Measurements from ENCODE around the gene PIGS.
"Not testable (repeated sequence)": the region's sequence is repeated elsewhere in the genome, so short reads cannot be mapped to it uniquely, and the experiment has no call there.

PIGS gene

DNA sequence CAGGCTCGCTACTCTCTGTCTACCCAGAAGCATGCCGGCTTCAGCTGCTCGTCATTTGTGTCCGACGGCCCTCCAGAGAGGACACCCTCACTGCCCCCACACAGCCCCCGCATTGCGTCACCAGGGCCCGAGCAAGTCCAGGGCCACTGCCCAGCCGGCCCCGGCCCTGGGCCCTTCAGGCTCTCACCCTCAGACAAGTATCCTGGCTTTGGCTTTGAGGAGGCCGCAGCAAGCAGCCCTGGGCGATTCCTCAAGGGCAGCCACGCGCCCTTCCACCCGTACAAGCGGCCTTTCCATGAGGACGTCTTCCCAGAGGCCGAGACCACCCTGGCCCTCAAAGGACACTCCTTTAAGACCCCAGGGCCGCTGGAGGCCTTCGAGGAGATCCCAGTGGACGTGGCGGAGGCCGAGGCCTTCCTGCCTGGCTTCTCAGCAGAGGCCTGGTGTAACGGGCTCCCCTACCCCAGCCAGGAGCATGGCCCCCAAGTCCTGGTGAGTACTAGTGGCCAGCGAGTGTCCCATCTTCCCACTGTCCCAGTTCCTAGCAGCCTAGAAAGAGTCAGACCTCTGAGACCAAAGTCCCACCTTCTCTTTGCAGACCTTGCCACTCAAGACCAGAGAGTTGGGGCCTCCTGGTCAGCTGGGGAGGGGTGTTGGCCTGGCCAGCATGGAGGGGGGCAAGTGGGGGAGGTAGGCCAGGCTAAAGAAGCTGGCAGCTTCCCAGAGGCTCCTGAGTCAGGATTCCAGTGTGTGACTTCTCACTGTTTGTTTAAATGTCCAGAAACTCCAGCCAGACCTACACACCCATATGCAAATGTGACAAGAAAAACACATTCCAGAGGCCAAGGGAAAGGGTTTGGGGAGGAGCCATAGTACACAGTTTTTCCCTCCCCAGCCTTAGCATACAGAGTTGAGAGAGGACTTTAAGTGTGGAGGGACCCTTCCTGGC, 46.6 kb downstream of the PIGS start:
- Histone ChIP-seq H3K4me3 (ENCODE audit: low read length) (no peak overlapping the region), H2BK120ac (ENCODE audit: low read depth, low read length) (no peak overlapping the region), H2AK5ac (ENCODE audit: low read length) (no peak overlapping the region), H3K18ac (ENCODE audit: low read length) (no peak overlapping the region), H3K27ac (ENCODE audit: low read depth, low read length) (no peak overlapping the region), H2BK15ac (replicated peaks; ENCODE audit: low read depth) (no peak overlapping the region), H3K79me2 (ENCODE audit: control insufficient read depth, insufficient read depth, low read length) (no peaks in the 10 kb centered on the region), H3K79me1 (ENCODE audit: low read length) (no peaks in the 10 kb centered on the region), H3K4me2 (ENCODE audit: low read length) (no peak overlapping the region), H3K56ac (ENCODE audit: low read length) (no peak overlapping the region), H3K9ac (ENCODE audit: low read length) (no peak overlapping the region), H4K8ac (ENCODE audit: low read depth, low read length) (no peak overlapping the region), H3K36me3 (ENCODE audit: control insufficient read depth, insufficient read depth, low read length) (no peaks in the 10 kb centered on the region), H4K5ac (ENCODE audit: low read length) (no peak overlapping the region), H2BK5ac (ENCODE audit: low read length) (no peak overlapping the region), H3K23ac (ENCODE audit: low read length) (no peak overlapping the region), H3K4ac (ENCODE audit: low read depth, low read length) (no peak overlapping the region), H3K27me3 (ENCODE audit: insufficient read depth, low read length, poor library complexity) (no peaks in the 10 kb centered on the region), H3K4me1 (ENCODE audit: control insufficient read depth, low read depth, low read length) (no peaks in the 10 kb centered on the region)
- WGBS (ENCODE audit: extremely low coverage, insufficient coverage, low lambda C conversion rate) = no CpG with 5 or more reads among the region's 25 CpGs
- no peak for DNase-seq

GRCh38 chr17:28523876-28524275, 47.4 kb downstream of the PIGS start:
- no peak overlapping the region for H4K8ac ChIP-seq (ENCODE audit: low read depth, low read length)
- H2BK15ac ChIP-seq (replicated peaks; ENCODE audit: low read depth) = no peak overlapping the region
- H3K27me3 ChIP-seq (ENCODE audit: insufficient read depth, low read length, poor library complexity) = no peaks in the 10 kb centered on the region
- H3K4me2 ChIP-seq (ENCODE audit: low read length) = no peak overlapping the region
- no peak overlapping the region for H3K27ac ChIP-seq (ENCODE audit: low read depth, low read length)
- H4K5ac ChIP-seq (ENCODE audit: low read length) = no peak overlapping the region
- DNase-seq = no peak
- no peaks in the 10 kb centered on the region for H3K79me1 ChIP-seq (ENCODE audit: low read length)
- H3K4me1 ChIP-seq (ENCODE audit: control insufficient read depth, low read depth, low read length) = no peaks in the 10 kb centered on the region
- H3K56ac ChIP-seq (ENCODE audit: low read length) = no peak overlapping the region
- H3K36me3 ChIP-seq (ENCODE audit: control insufficient read depth, insufficient read depth, low read length) = no peaks in the 10 kb centered on the region
- H3K4me3 ChIP-seq (ENCODE audit: low read length) = no peak overlapping the region
- H3K4ac ChIP-seq (ENCODE audit: low read depth, low read length) = no peak overlapping the region
- no peak overlapping the region for H3K18ac ChIP-seq (ENCODE audit: low read length)
- no peak overlapping the region for H3K9ac ChIP-seq (ENCODE audit: low read length)
- H2BK120ac ChIP-seq (ENCODE audit: low read depth, low read length) = no peak overlapping the region
- no peak overlapping the region for H2AK5ac ChIP-seq (ENCODE audit: low read length)
- no CpG with 5 or more reads among the region's 15 CpGs for WGBS (ENCODE audit: extremely low coverage, insufficient coverage, low lambda C conversion rate)
- no peak overlapping the region for H3K23ac ChIP-seq (ENCODE audit: low read length)
- H2BK5ac ChIP-seq (ENCODE audit: low read length) = no peak overlapping the region
- no peaks in the 10 kb centered on the region for H3K79me2 ChIP-seq (ENCODE audit: control insufficient read depth, insufficient read depth, low read length)

- Histone ChIP-seq H3K79me1 (ENCODE audit: low read length) (no peaks in the 10 kb centered on the region), H4K8ac (ENCODE audit: low read depth, low read length) (no peak overlapping the region), H3K27me3 (ENCODE audit: insufficient read depth, low read length, poor library complexity) (no peaks in the 10 kb centered on the region), H4K5ac (ENCODE audit: low read length) (no peak overlapping the region), H3K4me3 (ENCODE audit: low read length) (no peak overlapping the region), H3K4me1 (ENCODE audit: control insufficient read depth, low read depth, low read length) (no peaks in the 10 kb centered on the region), H3K4ac (ENCODE audit: low read depth, low read length) (no peak overlapping the region), H3K36me3 (ENCODE audit: control insufficient read depth, insufficient read depth, low read length) (no peaks in the 10 kb centered on the region), H3K27ac (ENCODE audit: low read depth, low read length) (no peak overlapping the region), H3K56ac (ENCODE audit: low read length) (no peak overlapping the region), H3K4me2 (ENCODE audit: low read length) (no peak overlapping the region), H3K9ac (ENCODE audit: low read length) (no peak overlapping the region), H2BK15ac (replicated peaks; ENCODE audit: low read depth) (no peak overlapping the region), H2BK5ac (ENCODE audit: low read length) (no peak overlapping the region), H3K18ac (ENCODE audit: low read length) (no peak overlapping the region), H3K79me2 (ENCODE audit: control insufficient read depth, insufficient read depth, low read length) (no peaks in the 10 kb centered on the region), H2AK5ac (ENCODE audit: low read length) (no peak overlapping the region), H3K23ac (ENCODE audit: low read length) (no peak overlapping the region), H2BK120ac (ENCODE audit: low read depth, low read length) (no peak overlapping the region)
- no CpG with 5 or more reads among the region's 6 CpGs for WGBS (ENCODE audit: extremely low coverage, insufficient coverage, low lambda C conversion rate)
- DNase-seq = no peak
Observed at GRCh38 chr17:28523186-28523585, 48.1 kb downstream of the PIGS start.

DNA sequence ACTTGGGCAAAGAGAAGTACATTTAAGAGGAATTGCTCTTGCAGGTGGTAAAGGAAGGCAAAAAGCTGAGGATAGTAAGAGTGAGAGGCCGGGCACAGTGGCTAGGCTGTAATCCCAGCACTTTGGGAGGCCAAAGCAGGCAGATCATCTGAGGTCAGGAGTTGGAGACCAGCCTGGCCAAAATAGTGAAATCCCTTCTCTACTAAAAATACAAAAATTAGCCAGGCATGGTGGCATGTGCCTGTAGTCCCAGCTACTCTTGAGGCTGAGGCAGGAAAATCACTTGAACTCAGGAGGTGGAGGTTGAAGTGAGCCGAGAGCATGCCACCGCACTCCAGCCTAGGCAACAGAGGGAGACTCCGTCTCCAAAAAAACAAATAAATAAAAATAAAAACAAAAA, 49.0 kb downstream of the PIGS start:
- WGBS (ENCODE audit: extremely low coverage, insufficient coverage, low lambda C conversion rate) = no CpG with 5 or more reads among the region's 4 CpGs

GRCh38 chr17:28521311-28522085, 49.8 kb downstream of the PIGS start:
- WGBS (ENCODE audit: extremely low coverage, insufficient coverage, low lambda C conversion rate) = no CpG with 5 or more reads among the region's 21 CpGs
- H3K4me2 ChIP-seq (ENCODE audit: low read length) = no peak overlapping the region
- no peak overlapping the region for H2BK120ac ChIP-seq (ENCODE audit: low read depth, low read length)
- H3K9ac ChIP-seq (ENCODE audit: low read length) = no peak overlapping the region
- H2AK5ac ChIP-seq (ENCODE audit: low read length) = no peak overlapping the region
- no peak overlapping the region for H3K23ac ChIP-seq (ENCODE audit: low read length)
- no peaks in the 10 kb centered on the region for H3K4me1 ChIP-seq (ENCODE audit: control insufficient read depth, low read depth, low read length)
- H3K4ac ChIP-seq (ENCODE audit: low read depth, low read length) = no peak overlapping the region
- DNase-seq = no peak
- H2BK5ac ChIP-seq (ENCODE audit: low read length) = no peak overlapping the region
- no peak overlapping the region for H3K4me3 ChIP-seq (ENCODE audit: low read length)
- no peak overlapping the region for H3K56ac ChIP-seq (ENCODE audit: low read length)
- H3K79me2 ChIP-seq (ENCODE audit: control insufficient read depth, insufficient read depth, low read length) = no peaks in the 10 kb centered on the region
- H3K27me3 ChIP-seq (ENCODE audit: insufficient read depth, low read length, poor library complexity) = no peaks in the 10 kb centered on the region
- no peak overlapping the region for H3K18ac ChIP-seq (ENCODE audit: low read length)
- H3K27ac ChIP-seq (ENCODE audit: low read depth, low read length) = no peak overlapping the region
- no peak overlapping the region for H4K8ac ChIP-seq (ENCODE audit: low read depth, low read length)
- H3K79me1 ChIP-seq (ENCODE audit: low read length) = no peaks in the 10 kb centered on the region
- H4K5ac ChIP-seq (ENCODE audit: low read length) = no peak overlapping the region
- H3K36me3 ChIP-seq (ENCODE audit: control insufficient read depth, insufficient read depth, low read length) = no peaks in the 10 kb centered on the region
- H2BK15ac ChIP-seq (replicated peaks; ENCODE audit: low read depth) = no peak overlapping the region

More for the DNA sequence above, 49.0 kb downstream of the PIGS start:
- not testable (repeated sequence) for H2BK120ac ChIP-seq (ENCODE audit: low read depth, low read length); H3K79me2 ChIP-seq (ENCODE audit: control insufficient read depth, insufficient read depth, low read length); H3K27ac ChIP-seq (ENCODE audit: low read depth, low read length); H2AK5ac ChIP-seq (ENCODE audit: low read length); H3K4me2 ChIP-seq (ENCODE audit: low read length); H3K18ac ChIP-seq (ENCODE audit: low read length); H3K27me3 ChIP-seq (ENCODE audit: insufficient read depth, low read length, poor library complexity); H3K56ac ChIP-seq (ENCODE audit: low read length); H3K4me3 ChIP-seq (ENCODE audit: low read length); H3K23ac ChIP-seq (ENCODE audit: low read length); H4K5ac ChIP-seq (ENCODE audit: low read length); H3K4ac ChIP-seq (ENCODE audit: low read depth, low read length); H4K8ac ChIP-seq (ENCODE audit: low read depth, low read length); DNase-seq; H2BK5ac ChIP-seq (ENCODE audit: low read length); H3K9ac ChIP-seq (ENCODE audit: low read length); H3K4me1 ChIP-seq (ENCODE audit: control insufficient read depth, low read depth, low read length); H3K79me1 ChIP-seq (ENCODE audit: low read length); H2BK15ac ChIP-seq (replicated peaks; ENCODE audit: low read depth); H3K36me3 ChIP-seq (ENCODE audit: control insufficient read depth, insufficient read depth, low read length)

All from mesendoderm (in vitro differentiated cells).